Measurements from ENCODE around the gene SORCS2.

DNA sequence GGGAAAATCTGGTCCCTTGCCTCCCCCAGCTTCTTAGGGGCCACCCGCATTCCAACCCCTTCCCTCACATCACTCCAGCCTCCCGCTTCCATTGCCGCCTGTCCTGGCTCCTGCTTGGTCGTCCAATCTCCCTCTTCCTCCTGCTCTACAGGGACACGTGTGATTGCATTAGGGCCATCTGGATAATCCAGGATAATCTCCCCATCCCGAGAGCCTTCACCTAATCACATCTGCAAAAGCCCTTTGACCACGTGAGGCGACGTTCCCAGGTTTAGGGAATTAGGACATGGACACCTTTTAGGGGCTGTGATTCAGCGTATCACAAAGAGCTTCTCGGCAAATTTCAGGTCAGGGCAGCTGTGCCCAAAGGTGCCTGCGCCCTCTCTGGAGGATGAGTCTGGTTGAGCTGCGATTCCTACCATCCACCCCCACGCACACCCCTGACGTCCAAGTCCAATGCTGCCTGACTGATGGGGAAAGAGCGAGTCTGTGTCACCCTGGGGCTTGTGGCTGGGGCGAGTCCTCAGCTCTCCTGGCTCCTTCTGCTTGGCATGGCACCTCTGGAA is 137.8 kb downstream of the SORCS2 start:
- TF ChIP-seq, protein P1, sequence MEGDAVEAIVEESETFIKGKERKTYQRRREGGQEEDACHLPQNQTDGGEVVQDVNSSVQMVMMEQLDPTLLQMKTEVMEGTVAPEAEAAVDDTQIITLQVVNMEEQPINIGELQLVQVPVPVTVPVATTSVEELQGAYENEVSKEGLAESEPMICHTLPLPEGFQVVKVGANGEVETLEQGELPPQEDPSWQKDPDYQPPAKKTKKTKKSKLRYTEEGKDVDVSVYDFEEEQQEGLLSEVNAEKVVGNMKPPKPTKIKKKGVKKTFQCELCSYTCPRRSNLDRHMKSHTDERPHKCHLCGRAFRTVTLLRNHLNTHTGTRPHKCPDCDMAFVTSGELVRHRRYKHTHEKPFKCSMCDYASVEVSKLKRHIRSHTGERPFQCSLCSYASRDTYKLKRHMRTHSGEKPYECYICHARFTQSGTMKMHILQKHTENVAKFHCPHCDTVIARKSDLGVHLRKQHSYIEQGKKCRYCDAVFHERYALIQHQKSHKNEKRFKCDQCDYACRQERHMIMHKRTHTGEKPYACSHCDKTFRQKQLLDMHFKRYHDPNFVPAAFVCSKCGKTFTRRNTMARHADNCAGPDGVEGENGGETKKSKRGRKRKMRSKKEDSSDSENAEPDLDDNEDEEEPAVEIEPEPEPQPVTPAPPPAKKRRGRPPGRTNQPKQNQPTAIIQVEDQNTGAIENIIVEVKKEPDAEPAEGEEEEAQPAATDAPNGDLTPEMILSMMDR (IDR thresholded peaks at IDR 0.05) = no peak
- TF ChIP-seq EZH2 (IDR thresholded peaks at IDR 0.05) = no peak

Measured in neural progenitor cell (in vitro differentiated cells).